Astrocyte (in vitro differentiated cells and primary cell): ENCODE data around the gene RASGRP3.

Experiments used
- EZH2 ChIP-seq: IDR thresholded peaks from 2 replicates; pipeline ENCODE4 v1.6.1; 2012; ENCODE audit warnings: mild to moderate bottlenecking, low read length, inconsistent platforms; ENCODE audit not compliant: insufficient read depth
- TF ChIP-seq, protein P1 (sequence below): IDR thresholded peaks from 2 replicates; pipeline ENCODE4 v1.5.1; 2011; ENCODE audit warnings: low read depth, mild to moderate bottlenecking, inconsistent platforms, low read length, moderate library complexity; ENCODE audit not compliant: insufficient read depth

DNA sequence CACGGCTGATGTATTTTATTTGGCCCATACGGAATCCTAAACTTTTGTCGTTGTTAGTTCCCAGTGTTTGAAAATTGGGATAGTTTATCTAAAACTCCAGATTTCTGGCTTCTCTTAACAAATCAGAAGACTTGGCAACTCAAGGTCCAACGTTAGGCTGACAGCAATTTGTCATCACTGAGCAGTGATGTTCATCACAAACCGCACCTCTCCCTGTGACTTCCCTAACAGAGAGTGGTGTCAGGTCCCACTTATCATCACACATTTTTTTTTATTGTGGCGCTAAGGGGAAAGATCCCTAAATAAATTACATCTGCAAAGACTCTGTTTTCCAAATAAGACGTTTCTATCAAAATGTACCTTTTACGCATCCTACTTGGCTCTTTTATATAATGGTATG, 55.7 kb downstream of the RASGRP3 start:
- TF ChIP-seq, protein P1, sequence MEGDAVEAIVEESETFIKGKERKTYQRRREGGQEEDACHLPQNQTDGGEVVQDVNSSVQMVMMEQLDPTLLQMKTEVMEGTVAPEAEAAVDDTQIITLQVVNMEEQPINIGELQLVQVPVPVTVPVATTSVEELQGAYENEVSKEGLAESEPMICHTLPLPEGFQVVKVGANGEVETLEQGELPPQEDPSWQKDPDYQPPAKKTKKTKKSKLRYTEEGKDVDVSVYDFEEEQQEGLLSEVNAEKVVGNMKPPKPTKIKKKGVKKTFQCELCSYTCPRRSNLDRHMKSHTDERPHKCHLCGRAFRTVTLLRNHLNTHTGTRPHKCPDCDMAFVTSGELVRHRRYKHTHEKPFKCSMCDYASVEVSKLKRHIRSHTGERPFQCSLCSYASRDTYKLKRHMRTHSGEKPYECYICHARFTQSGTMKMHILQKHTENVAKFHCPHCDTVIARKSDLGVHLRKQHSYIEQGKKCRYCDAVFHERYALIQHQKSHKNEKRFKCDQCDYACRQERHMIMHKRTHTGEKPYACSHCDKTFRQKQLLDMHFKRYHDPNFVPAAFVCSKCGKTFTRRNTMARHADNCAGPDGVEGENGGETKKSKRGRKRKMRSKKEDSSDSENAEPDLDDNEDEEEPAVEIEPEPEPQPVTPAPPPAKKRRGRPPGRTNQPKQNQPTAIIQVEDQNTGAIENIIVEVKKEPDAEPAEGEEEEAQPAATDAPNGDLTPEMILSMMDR: no peak
- TF ChIP-seq EZH2: no peak
